Activated T-cell treated with anti-CD3 and anti-CD28 coated beads, Interleukin-2, amount 50 U/mL, for 72 hours (primary cell): Measurements from ENCODE around the gene CABLES1. TPM values are rescaled to one million over a fixed set of nuclear protein-coding genes. Genes with fewer than 3 reads are reported as not detected.

Source experiments
- ATAC-seq, 2 donors: fragments of 150-1000 bp; cut with Tn5 transposase; replicated peaks in 1 of 2; 2 replicates each; pipeline ENCODE4 v1.10.0; 2021; ENCODE audit warnings: moderate library complexity in 2 of 2, mild to moderate bottlenecking in 1 of 2
- DNase-seq, 2 donors: peaks; one replicate each; pipeline ENCODE4 v3.0.0; 2021 to 2022; ENCODE audit warnings: mixed read lengths in 1 of 2
- H3K27ac Mint-ChIP-seq: one replicate; pipeline ENCODE4 v1.8.0; 2022; ENCODE audit warnings: mild to moderate bottlenecking, moderate library complexity, mixed read lengths
- H3K27me3 Mint-ChIP-seq: one replicate; pipeline ENCODE4 v1.8.0; 2022; ENCODE audit warnings: low read depth, mixed read lengths
- H3K36me3 Mint-ChIP-seq, 2 donors: one replicate each; pipeline ENCODE4 v1.8.0; 2022; ENCODE audit warnings: mixed read lengths in 2 of 2, mild to moderate bottlenecking in 1 of 2; ENCODE audit not compliant: insufficient read depth in 2 of 2
- H3K4me1 Mint-ChIP-seq: one replicate; pipeline ENCODE4 v1.8.0; 2022; ENCODE audit warnings: low read depth, mixed read lengths
- H3K4me3 Mint-ChIP-seq, 2 donors: one replicate each; pipeline ENCODE4 v1.8.0; 2022; ENCODE audit warnings: mild to moderate bottlenecking in 2 of 2, mixed read lengths in 2 of 2, moderate library complexity in 2 of 2
- H3K9me3 Mint-ChIP-seq, 2 donors: one replicate each; pipeline ENCODE4 v1.8.0; 2022; ENCODE audit warnings: mixed read lengths in 2 of 2
- total RNA-seq, 2 donors: library from RNA; stranded (reverse); gene quantifications; one replicate each; pipeline ENCODE4 v1.2.3, GENCODE V29; 2022

Gene CABLES1
- total RNA-seq, 2 donors from 2014 or later = 5.5 to 15.0 TPM

- Mint-ChIP-seq H3K36me3 (no peaks in the 10 kb centered on the region), H3K27me3 (peaks cover 8% of the 10 kb centered on the region), H3K27ac (no peak overlapping the region), H3K4me3 (no peak overlapping the region), H3K9me3 (no peaks in the 10 kb centered on the region), H3K4me1 (no peaks in the 10 kb centered on the region)
- DNase-seq (no peak), ATAC-seq (no peak)
These were observed 36.4 kb downstream of the CABLES1 start for GRCh38 chr18:23171581-23172156.

GRCh38 chr18:23172591-23173380 lies 37.5 kb downstream of the CABLES1 start:
- Mint-ChIP-seq H3K27me3 (peaks cover 11% of the 10 kb centered on the region), H3K27ac (no peak overlapping the region), H3K4me1 (no peaks in the 10 kb centered on the region), H3K36me3 (no peaks in the 10 kb centered on the region), H3K4me3 (no peak overlapping the region), H3K9me3 (no peaks in the 10 kb centered on the region)
- DNase-seq (no peak), ATAC-seq (no peak)

GRCh38 chr18:23173912-23174311 lies 38.6 kb downstream of the CABLES1 start:
- no peak overlapping the region for H3K27ac Mint-ChIP-seq
- DNase-seq (no peak), ATAC-seq (no peak)
- H3K36me3 Mint-ChIP-seq = no peaks in the 10 kb centered on the region
- H3K4me1 Mint-ChIP-seq = no peaks in the 10 kb centered on the region
- no peak overlapping the region for H3K4me3 Mint-ChIP-seq
- H3K9me3 Mint-ChIP-seq = no peaks in the 10 kb centered on the region
- H3K27me3 Mint-ChIP-seq = peaks cover 16% of the 10 kb centered on the region

GRCh38 chr18:23176701-23177432 lies 41.6 kb downstream of the CABLES1 start:
- Mint-ChIP-seq H3K36me3 (no peaks in the 10 kb centered on the region), H3K27ac (no peak overlapping the region), H3K4me3 (no peak overlapping the region), H3K9me3 (no peaks in the 10 kb centered on the region), H3K27me3 (peaks cover 12% of the 10 kb centered on the region), H3K4me1 (peaks cover 7% of the 10 kb centered on the region)
- no peak for DNase-seq
- ATAC-seq = no peak

- H3K27ac Mint-ChIP-seq = no peak overlapping the region
- peaks cover 7% of the 10 kb centered on the region for H3K4me1 Mint-ChIP-seq
- H3K36me3 Mint-ChIP-seq = no peaks in the 10 kb centered on the region
- H3K27me3 Mint-ChIP-seq = peaks cover 12% of the 10 kb centered on the region
- ATAC-seq (no peak), DNase-seq (no peak)
- H3K9me3 Mint-ChIP-seq = no peaks in the 10 kb centered on the region
- no peak overlapping the region for H3K4me3 Mint-ChIP-seq
These were observed 42.3 kb downstream of the CABLES1 start for GRCh38 chr18:23177433-23178072.

GRCh38 chr18:23178201-23178600 lies 42.9 kb downstream of the CABLES1 start:
- no peak overlapping the region for H3K4me3 Mint-ChIP-seq
- H3K4me1 Mint-ChIP-seq = peaks cover 7% of the 10 kb centered on the region
- H3K36me3 Mint-ChIP-seq = no peaks in the 10 kb centered on the region
- peaks cover 12% of the 10 kb centered on the region for H3K27me3 Mint-ChIP-seq
- no peak overlapping the region for H3K27ac Mint-ChIP-seq
- H3K9me3 Mint-ChIP-seq = no peaks in the 10 kb centered on the region
- DNase-seq (no peak), ATAC-seq (no peak)

- H3K27me3 Mint-ChIP-seq = peaks cover 12% of the 10 kb centered on the region
- H3K4me3 Mint-ChIP-seq = no peak overlapping the region
- ATAC-seq (no peak), DNase-seq (no peak)
- H3K36me3 Mint-ChIP-seq = no peaks in the 10 kb centered on the region
- no peaks in the 10 kb centered on the region for H3K9me3 Mint-ChIP-seq
- peaks cover 7% of the 10 kb centered on the region for H3K4me1 Mint-ChIP-seq
- no peak overlapping the region for H3K27ac Mint-ChIP-seq
These were observed 43.4 kb downstream of the CABLES1 start for GRCh38 chr18:23178661-23179081.

- Mint-ChIP-seq H3K9me3 (no peaks in the 10 kb centered on the region), H3K27me3 (peaks cover 12% of the 10 kb centered on the region), H3K36me3 (no peaks in the 10 kb centered on the region), H3K4me1 (peaks cover 7% of the 10 kb centered on the region), H3K4me3 (no peak overlapping the region), H3K27ac (no peak overlapping the region)
- DNase-seq = no peak
- ATAC-seq = no peak
These were observed 44.1 kb downstream of the CABLES1 start for GRCh38 chr18:23179416-23179815.

GRCh38 chr18:23181547-23181946 lies 46.3 kb downstream of the CABLES1 start:
- Mint-ChIP-seq H3K4me3 (no peak overlapping the region), H3K4me1 (peaks cover 7% of the 10 kb centered on the region), H3K27ac (no peak overlapping the region), H3K27me3 (peaks cover 8% of the 10 kb centered on the region), H3K9me3 (no peaks in the 10 kb centered on the region), H3K36me3 (no peaks in the 10 kb centered on the region)
- ATAC-seq (no peak), DNase-seq (no peak)

GRCh38 chr18:23182606-23183005 lies 47.3 kb downstream of the CABLES1 start:
- Mint-ChIP-seq H3K36me3 (no peaks in the 10 kb centered on the region), H3K27ac (no peak overlapping the region), H3K4me3 (no peak overlapping the region), H3K9me3 (no peaks in the 10 kb centered on the region), H3K4me1 (peaks cover 7% of the 10 kb centered on the region), H3K27me3 (peaks cover 7% of the 10 kb centered on the region)
- ATAC-seq (no peak), DNase-seq (no peak)

GRCh38 chr18:23183411-23184150 lies 48.3 kb downstream of the CABLES1 start:
- Mint-ChIP-seq H3K27me3 (no peaks in the 10 kb centered on the region), H3K27ac (no peak overlapping the region), H3K4me3 (no peak overlapping the region), H3K9me3 (no peaks in the 10 kb centered on the region), H3K36me3 (no peaks in the 10 kb centered on the region), H3K4me1 (peaks cover 7% of the 10 kb centered on the region)
- ATAC-seq (no peak), DNase-seq (no peak)

- no peak for DNase-seq
- no peaks in the 10 kb centered on the region for H3K27me3 Mint-ChIP-seq
- ATAC-seq = no peak
- H3K4me3 Mint-ChIP-seq = no peak overlapping the region
- no peaks in the 10 kb centered on the region for H3K9me3 Mint-ChIP-seq
- H3K27ac Mint-ChIP-seq = no peak overlapping the region
- peaks cover 2% of the 10 kb centered on the region for H3K4me1 Mint-ChIP-seq
- H3K36me3 Mint-ChIP-seq = no peaks in the 10 kb centered on the region
These were observed 51.5 kb downstream of the CABLES1 start for GRCh38 chr18:23186781-23187180.
